NCI-H1092 treated with DMSO at 0.1 percent for 48 hours (cell line): ENCODE results near the gene CTSC.
A peak's percentile ranks its signal among the peaks of the same experiment; 100 is the strongest.

Source experiments
- DNase-seq: peaks from one replicate; lab custom pipeline; 2025; lab: John Stamatoyannopoulos, UW

CTSC gene

DNA sequence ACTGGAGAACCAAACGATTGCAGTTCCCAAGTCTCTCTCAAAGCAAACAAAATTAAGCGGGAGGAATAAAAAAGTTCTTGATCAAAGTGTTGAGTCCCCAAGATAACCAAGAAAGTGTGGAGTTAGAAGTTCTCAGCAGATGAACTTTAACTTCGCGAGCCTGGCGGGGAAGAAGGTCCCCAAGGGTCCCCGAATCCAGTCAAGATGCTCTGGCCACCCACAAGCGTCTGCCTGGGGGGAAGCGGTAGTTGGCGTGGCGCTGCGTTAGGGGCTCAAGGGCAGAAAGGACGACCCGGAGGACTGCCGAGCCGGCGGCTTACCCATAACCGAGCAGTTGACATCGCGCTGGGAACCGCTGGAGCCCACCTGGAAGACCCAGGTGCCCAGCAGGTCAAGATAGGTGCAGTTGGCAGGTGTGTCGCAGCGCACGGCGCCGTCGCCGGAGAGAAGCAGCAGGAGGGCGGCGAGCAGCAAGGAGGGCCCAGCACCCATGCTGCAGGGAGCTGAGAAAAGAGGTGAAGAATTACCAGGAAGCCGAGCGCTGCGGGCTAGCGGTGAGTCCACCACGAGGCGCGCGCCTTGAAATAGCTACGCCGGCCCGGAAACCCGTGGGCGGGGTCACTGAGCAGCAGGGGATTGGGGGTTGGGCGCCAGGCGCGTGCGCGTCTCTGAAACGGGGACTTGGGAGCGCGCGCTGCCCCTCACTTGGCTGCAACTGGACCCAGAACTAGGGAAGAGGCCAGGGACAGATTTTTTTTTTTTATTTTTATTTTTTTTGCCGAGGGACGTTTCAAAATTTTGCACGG is at the start of gene CTSC:
Gene CTSC, minus strand, starts transcription at position 556 of the 806 bp plus-strand sequence. Its CDS starts 64 bp downstream, at position 492.
- DNase-seq: peak; percentile 88

DNA sequence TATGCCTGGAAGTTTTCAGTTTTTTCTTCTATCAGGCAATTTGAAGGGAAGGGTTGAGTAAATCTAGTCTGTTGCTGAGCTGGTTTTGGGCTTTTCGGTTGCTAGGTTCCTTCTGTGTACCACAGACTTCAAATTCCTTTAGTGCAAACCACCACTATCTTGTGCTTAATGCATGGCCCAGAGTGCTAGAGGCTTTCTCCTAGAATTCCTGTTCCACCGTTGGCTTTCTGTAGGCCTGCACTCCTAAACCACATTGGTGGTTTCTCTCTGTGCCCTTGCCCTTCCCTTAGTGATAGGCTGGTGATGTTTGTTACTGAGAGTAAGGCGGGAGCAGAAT is 47.1 kb upstream of the CTSC start:
- DNase-seq: no peak

DNA sequence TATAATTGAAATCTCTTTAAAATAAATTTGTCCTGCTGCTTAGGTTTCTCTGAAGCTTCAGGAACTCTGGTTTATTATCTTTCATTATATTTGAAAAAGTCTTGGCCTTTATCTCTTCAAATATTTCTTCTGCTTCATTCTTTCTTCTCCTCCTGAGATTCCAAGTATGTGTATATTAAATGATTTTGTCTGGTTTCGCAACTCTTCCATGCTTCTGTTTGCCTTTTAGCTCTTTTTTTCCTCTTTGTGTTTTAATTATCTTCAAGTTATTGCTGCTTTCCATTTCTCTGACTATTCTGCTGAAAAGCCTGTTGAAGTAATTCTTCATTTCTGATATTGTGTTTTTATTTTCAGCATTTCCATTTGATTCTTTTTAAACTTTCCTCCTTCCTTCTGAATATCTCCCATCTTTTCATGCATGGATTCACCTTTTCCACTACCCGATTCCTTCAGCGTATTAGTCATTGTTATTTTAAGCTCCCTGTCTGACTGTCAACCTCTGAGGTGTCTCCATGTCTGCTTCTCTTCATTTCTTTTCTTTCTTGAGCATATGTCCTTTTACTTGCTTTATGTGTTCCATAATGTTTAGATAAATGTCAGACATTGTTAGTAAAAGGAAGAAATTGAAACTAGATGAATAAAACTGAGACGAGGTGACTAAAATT is 46.6 kb upstream of the CTSC start:
- DNase-seq: no peak

DNA sequence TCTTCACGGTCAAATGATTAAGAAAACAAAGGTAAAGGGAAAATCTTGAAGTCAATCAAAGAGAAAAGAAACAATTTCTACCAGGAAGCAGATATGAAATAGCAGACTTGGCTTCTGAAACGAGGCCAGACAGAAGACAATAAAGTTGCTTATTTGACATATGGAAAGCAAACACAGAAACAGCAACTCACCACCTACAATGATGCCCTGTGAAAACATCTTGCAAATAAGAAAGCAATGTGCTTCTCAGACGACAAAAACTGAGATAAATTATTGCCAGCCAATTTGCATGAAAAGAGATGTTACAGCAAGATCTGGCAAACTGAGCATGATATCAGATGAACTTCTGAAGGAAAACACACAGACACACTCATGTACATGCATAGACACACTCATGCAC is 45.9 kb upstream of the CTSC start:
- DNase-seq: no peak

DNA sequence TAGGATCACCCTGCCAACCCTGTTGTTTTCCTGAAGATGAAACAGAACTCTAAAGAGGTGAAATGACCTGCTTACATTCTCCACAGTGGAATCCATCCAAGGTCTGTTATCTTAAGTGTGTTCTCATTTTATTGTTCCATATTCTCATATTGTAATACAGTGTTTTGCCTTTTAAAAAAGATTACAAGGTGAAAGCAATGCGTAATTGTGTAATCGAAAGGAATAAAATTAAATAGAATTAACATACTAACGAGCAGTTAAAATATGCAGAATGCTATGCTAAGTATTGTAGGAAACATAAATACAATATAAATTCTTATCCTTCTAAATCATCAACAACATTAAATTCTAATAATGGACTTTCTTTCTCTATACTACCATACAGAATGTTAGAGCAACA is 41.6 kb upstream of the CTSC start:
- no peak for DNase-seq

DNA sequence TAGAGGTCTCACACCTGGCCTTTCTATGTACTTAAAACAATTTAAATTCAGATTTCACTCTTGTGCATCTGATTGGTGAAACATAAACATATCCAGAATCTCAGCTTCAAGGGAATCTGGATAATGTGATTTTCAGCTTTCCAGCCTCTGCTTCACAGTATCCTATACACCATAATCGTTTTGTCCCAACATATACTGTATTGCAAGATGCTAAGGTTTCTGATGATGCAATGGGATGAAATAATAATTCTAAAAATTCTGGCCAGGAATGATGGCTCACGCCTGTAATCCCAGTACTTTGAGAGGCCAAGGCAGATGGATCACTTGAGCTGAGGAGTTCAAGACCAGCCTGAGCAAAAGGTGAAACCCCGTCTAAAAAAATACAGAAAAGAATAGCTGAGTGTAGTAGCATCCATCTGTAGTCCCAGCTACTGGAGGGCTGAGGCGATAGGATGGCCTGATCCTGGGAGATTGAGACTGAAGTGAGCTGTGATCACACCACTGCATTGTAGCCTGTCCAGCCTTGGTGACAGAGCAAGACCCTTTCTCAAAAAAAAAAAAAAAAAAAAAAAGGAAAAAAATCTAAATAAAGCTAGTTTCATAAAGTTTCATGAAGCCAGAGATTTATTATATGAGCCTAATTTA is 41.0 kb upstream of the CTSC start:
- DNase-seq: no peak

DNA sequence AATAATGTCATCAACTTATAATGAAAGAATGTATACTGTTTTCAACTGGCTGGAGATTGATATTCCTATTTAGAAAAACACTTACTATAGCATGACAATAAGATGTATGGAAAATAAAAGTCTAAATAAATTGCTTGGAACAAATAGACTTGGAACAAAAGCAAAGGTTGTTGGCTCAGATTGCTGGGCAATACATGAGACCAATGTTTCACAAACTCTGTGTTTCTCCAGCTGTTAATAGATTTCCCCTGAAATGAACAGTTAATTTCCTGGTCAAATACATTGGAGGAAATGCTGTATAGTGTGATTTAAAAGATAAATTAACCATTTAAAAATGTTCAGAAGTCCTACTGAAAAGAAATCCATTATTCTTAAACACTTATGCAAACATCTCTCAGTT is 40.1 kb upstream of the CTSC start:
- DNase-seq: no peak

DNA sequence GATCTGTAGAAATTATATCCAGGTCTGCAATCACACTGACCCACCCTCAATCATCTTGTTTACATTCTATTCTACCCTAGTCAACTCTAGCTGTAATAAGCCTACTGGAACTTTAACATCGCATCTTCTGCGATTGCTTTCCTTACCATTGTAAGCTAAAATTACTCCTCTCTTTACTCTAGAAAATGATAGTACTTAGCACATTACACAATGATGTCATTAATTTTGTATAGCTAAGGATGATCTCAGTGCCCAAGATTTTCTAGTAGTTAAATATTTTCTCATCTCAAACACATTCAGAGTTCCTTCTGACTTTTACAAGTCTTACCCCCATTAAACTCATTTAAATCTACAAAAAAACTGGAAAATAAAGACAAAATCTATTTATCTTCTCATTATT is 39.6 kb upstream of the CTSC start:
- DNase-seq: no peak

DNA sequence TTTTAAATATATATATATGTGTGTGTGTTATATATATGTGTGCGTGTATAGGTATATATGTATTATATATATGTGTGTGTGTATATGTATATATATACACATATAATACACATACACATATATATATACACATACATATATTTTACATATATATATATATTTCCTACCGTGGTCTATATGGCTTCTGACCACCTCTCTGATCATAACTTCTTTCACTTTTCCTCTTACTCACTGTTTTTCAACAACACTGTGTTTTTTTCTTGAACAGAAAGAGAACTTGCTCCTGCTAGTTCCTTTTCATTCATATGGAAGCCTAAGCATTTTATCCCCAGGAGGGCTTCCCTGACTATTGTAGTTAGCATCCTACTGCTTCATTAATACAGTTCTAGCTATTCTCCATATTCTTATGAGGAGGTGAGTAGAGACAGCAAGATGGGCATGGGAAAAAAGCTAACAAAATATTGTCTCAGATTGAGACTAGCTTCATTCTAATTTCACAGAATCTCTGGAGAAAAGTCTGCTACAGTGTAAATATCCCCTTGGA is 38.5 kb upstream of the CTSC start:
- DNase-seq: no peak

DNA sequence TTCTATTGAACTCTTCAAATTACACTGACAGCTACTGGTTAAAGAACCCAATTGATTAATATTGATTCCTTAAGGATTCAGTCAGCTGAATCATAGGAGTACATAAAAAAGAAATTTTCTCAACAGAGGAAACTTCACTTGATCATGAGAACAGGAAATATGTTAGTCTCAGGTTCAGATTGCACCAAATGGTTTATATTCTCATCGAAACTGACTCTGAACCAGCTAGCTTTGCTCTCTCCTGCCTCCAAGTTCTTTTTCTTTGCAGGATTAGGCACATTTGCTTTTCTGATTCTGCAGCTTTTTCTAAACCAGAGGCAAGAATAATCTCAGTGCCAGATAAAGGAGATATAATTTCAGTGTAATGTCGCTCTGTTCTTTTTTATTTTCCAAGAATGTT is 33.2 kb upstream of the CTSC start:
- no peak for DNase-seq

DNA sequence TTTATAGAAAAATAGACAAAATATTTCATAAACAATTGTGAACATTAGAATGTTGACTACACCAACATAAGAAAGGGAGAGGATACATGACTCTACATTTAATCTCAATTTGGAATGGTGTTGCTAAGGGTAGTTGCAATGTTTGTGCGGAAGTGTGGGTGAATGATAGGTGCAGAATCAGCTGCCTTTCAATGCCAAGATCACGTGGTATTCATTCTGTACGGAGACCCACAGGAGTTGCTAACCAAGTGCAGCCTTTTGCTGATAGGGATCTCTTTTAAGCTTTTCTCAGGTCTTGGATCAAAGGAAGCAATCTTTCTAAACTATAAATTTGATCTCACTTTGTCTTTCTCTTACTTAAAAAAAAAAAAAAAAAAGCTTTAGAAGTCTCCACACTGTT is 29.8 kb upstream of the CTSC start:
- no peak for DNase-seq

DNA sequence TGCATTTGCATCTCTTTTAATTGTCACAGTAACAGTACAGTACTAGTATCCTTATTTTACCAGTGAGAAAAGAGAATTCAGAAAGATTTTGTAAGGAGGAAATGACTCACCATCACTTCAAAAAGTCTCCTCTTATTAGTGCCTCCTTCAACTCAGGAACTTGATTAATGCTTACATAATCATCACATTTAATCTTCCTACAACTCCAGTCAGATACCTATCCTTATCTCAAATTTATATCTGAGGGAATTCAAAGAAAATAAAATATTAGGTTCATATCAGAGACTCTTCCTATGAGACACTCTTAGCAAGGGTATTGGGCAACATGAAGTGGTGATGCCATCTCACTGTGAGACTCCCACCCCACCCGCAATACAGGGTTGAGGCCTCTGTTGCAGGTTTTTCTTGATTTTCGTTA is 26.1 kb upstream of the CTSC start:
- DNase-seq: no peak

DNA sequence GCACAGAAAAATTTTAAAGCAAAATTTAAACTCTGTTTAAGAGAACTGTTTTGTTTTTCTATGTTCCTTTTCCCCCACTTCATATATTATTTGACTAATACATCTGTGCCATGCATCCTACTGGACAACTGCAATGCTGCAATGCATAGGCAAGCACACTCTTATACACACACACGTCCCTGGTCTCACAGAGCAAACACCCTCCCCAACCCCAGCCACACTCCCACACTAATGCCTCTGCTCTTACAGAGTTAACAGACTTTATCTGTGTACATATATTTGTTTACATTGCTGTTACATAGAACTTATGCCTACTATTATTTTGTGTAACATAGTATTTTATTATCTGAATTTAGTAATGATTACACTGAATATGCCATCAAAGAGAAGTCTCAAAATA is 25.5 kb upstream of the CTSC start:
- DNase-seq: no peak

DNA sequence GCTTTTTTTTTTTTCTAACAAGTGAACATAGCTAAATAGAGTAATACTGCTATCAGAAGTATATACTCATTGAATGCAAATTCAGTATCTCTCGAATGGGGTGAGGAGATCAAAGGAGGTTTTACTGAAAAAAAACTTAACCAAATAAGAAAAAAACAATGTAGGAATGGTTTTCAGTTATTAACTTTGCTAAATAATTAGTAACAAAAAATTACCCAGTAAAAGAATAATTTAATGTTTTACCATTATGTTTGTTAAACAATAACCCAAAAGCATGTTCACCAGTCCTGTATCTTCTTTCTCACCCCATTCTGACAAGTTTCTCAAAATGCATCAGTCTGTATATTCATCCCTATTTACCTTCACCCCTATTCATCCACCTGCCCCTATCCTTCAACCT is 22.6 kb upstream of the CTSC start:
- no peak for DNase-seq

DNA sequence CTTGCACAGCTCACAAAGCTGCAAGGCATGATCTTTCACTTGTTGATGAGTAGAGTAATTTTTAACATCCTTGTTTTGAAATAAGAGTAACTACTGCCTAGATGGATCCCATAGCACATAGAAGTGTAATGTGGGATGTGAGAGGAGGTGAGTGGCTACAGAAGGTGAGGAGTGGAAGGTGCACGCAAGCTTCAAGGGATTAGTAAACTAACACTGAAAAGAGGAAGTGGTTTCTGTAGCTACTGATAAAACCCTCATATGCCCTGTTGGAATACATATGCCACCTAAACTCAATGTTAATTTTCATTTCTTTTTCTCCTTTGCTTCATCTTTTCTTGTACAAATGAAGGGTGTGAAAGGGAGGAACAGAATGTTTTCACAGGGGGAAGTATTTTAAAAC is 22.0 kb upstream of the CTSC start:
- no peak for DNase-seq

DNA sequence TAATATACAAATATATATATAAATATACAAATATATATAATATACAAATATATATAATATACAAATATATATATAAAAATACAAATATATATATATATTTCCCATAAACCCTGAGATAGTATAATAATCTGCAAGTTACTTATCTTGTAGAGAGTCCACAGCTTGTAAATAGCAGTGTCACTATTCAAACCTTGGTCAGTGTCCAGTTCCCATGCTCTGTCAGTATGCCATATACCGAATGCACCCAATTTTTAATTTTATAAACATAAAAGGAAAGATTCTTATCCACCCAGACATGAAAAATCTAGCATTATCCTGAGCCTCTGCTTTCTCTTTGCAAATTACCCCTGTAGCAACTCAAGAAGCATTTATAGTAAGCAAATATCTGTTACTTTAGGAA is 21.6 kb upstream of the CTSC start:
- no peak for DNase-seq

DNA sequence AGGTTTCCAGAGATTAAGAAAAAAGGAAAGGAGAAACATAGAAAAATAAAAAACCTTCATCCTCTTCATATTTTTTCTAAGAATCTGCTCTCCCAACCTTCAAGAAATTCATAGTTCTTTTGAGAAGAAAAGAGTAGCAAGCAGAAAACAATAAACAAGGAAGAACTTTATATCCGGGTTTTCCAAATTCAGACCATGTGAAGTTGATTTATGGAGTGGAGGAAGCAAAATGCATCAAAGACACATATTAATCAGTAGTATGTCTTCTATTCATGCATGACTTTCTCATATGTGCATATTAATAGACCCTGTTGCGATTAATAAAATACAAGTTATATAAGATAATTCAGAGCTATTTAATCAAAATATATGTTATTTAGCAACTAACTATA is 20.5 kb upstream of the CTSC start:
- DNase-seq: no peak

DNA sequence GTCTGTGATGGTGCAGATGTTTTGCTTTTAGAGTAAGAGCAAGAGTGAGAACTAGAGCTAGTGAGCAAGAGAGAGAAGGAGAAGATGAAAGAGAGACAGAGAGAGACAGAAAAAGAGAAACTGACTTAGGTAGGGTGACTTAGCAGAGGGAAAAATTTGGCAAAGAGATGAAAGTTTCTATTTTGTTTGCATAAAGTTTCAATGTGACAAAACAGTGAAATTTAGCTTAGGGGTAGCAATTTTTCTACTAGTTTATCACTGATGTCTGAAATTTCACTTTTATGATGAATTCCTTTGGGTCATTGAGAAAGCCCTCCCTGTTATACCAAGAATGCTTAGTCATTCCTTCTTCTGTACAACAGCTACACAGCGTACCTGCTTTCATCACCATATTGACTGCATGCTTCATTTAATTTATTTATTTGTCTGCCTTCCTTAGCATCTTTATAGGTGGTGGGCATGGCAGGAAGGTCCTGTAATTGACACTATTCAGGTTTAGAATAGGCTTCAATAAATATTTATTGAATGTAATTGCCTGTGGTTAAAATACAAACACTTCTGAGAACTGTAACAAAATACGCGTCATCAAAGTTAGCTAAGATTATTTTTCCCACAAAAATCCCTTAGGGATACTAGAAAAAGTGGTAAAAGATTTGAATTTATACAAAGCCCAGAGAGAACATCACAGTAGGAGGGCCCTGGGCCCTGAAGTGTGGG is 19.9 kb upstream of the CTSC start:
- no peak for DNase-seq

DNA sequence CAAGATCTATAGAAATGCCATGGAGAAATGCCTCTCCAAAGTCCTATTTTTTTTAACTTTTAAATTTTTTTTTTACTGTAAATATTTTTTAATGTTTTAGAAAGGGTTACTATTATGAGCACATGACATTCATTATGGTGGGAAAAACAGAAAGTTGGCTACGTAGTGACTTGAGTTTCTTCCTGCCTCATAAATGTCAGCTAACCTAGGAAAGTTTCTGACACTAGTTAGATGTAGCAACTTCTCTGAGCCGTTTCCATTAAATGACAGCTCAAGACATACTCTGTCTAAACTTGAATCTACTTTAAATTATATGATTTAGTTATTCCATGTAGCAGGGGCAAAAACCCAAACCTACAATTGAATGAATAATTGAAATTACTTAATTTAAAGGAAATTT is 18.4 kb upstream of the CTSC start:
- DNase-seq: no peak

DNA sequence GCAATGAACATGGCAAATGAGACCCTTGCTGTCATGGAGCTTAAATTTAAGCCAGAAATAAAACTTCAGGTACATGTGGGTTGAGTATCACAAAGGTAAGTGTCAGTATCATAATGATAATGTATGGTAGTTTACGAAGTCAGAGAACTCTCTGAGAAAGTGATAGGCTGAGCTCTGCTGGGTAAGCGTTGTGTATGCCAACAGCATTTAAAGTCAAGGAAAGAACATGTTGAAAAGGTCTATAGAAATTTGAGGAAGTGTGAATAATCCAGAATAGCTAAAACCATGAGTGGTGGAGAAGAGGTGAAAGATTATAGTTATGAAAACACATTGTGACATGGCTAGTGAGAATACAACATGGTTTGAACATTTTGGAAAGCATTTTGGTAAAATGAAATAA is 17.4 kb upstream of the CTSC start:
- no peak for DNase-seq

DNA sequence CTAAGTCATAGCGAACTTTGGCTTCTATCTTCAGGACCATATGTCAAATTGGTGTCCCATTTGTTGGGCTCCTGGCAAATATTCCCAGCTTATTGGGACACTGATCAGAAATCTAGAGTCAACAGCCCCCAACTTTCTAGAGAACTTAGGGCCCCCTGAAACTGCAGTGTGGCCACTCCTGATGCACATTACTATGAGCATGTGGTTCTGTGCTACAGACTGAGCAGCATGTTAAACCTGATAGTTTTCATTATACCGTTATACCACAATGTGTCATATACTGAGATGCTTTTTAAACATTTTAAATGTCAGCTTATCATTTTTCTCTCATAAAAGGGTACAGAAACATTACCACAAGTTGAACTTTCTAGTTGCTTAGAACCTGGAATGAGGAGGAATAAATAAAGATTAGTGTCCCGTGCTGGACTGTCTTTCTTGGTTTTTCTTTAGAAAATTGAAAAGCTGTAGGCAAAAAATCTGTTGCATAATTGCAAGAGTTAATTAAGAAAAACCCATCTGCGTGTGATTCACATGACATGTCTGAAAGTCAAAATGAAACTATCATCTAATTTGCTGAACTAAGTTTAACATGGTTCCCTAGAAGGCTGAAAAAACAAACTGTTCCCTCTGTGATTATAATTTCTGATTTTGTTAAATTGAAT is 16.4 kb upstream of the CTSC start:
- DNase-seq: no peak

DNA sequence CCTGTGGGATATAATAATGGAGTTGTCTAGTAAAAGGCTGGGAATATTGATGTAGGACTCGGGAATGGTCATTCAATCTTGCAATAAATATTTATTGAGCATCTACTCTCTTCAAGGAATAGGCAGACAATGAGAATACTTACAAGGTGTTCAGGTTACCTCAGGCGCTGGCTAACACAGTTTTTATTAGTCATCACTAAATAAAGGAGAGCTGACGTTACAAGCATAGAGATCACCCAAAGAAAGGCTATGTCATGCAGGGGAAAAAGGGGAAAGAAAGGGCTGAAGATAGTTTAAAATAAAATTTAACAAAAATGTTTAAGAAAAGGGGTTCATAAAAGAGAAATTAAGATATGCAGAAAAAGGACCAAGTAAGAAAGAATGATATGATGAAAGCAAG is 15.8 kb upstream of the CTSC start:
- DNase-seq: no peak
